Measurements from ENCODE around the gene C5orf63. TPM values are rescaled to one million over a fixed set of nuclear protein-coding genes. Genes with fewer than 3 reads are reported as not detected.
"Not testable (repeated sequence)": the region's sequence is repeated elsewhere in the genome, so short reads cannot be mapped to it uniquely, and the experiment has no call there.

The C5orf63 gene
- total RNA-seq, 1 donor: 1.3 TPM

- no peak for TF ChIP-seq CTCF (IDR thresholded peaks at IDR 0.05; ENCODE audit: insufficient read depth, low read depth, low read length)
- DNase-seq (ENCODE audit: low read depth): no peak
- no peak overlapping the region for H3K4me3 ChIP-seq (ENCODE audit: low read depth, low read length)
These were observed 63.5 kb downstream of the C5orf63 start for GRCh38 chr5:127009784-127010183.

GRCh38 chr5:127008300-127008975 lies 64.9 kb downstream of the C5orf63 start:
- H3K4me3 ChIP-seq (ENCODE audit: low read depth, low read length): no peak overlapping the region
- no peak for DNase-seq (ENCODE audit: low read depth)
- no peak for TF ChIP-seq CTCF (IDR thresholded peaks at IDR 0.05; ENCODE audit: insufficient read depth, low read depth, low read length)

- DNase-seq (ENCODE audit: low read depth): no peak
- no peak overlapping the region for H3K4me3 ChIP-seq (ENCODE audit: low read depth, low read length)
- no peak for TF ChIP-seq CTCF (IDR thresholded peaks at IDR 0.05; ENCODE audit: insufficient read depth, low read depth, low read length)
These were observed 65.8 kb downstream of the C5orf63 start for GRCh38 chr5:127007522-127007921.

GRCh38 chr5:127006744-127007143 lies 66.6 kb downstream of the C5orf63 start:
- TF ChIP-seq CTCF (IDR thresholded peaks at IDR 0.05; ENCODE audit: insufficient read depth, low read depth, low read length): no peak
- H3K4me3 ChIP-seq (ENCODE audit: low read depth, low read length): no peak overlapping the region
- DNase-seq (ENCODE audit: low read depth): no peak

- DNase-seq (ENCODE audit: low read depth): not testable (repeated sequence)
These were observed 68.0 kb downstream of the C5orf63 start for GRCh38 chr5:127005282-127005681.

GRCh38 chr5:127004721-127005120 lies 68.6 kb downstream of the C5orf63 start:
- no peak overlapping the region for H3K4me3 ChIP-seq (ENCODE audit: low read depth, low read length)
- no peak for DNase-seq (ENCODE audit: low read depth)
- TF ChIP-seq CTCF (IDR thresholded peaks at IDR 0.05; ENCODE audit: insufficient read depth, low read depth, low read length): no peak

More at GRCh38 chr5:127005282-127005681, 68.0 kb downstream of the C5orf63 start:
- H3K4me3 ChIP-seq (ENCODE audit: low read depth, low read length): not testable (repeated sequence)

- no peak overlapping the region for H3K4me3 ChIP-seq (ENCODE audit: low read depth, low read length)
- TF ChIP-seq CTCF (IDR thresholded peaks at IDR 0.05; ENCODE audit: insufficient read depth, low read depth, low read length): no peak
- DNase-seq (ENCODE audit: low read depth): no peak
These were observed 69.4 kb downstream of the C5orf63 start for GRCh38 chr5:127003798-127004495.

All from fibroblast of villous mesenchyme (primary cell).